Loucy (cell line): ENCODE measurements around the gene MVB12A.

Source experiments
- H2AFZ ChIP-seq: fragments of 200-600 bp; sonication (generic); 2 replicates; pipeline ENCODE4 v1.6.0; 2016; ENCODE audit warnings: antibody characterized with exemption, mild to moderate bottlenecking, low read length, moderate library complexity
- H3F3A ChIP-seq: fragments of 200-600 bp; 2 replicates; pipeline ENCODE4 v1.6.0; 2016; ENCODE audit warnings: antibody characterized with exemption, low read depth, mild to moderate bottlenecking
- H3K27me3 ChIP-seq: fragments of 200-600 bp; sonication (generic); 2 replicates; pipeline ENCODE4 v1.6.1; 2014; ENCODE audit warnings: low read length, mild to moderate bottlenecking; ENCODE audit not compliant: insufficient read depth, poor library complexity, severe bottlenecking
- H3K36me3 ChIP-seq: fragments of 200-600 bp; sonication (generic); 2 replicates; pipeline ENCODE4 v1.6.1; 2016; ENCODE audit warnings: low read length; ENCODE audit not compliant: insufficient read depth
- H3K4me1 ChIP-seq: fragments of 200-600 bp; sonication (generic); 2 replicates; pipeline ENCODE4 v1.5.1; 2014; ENCODE audit warnings: low read length, mild to moderate bottlenecking; ENCODE audit not compliant: insufficient read depth, poor library complexity, severe bottlenecking
- H3K4me2 ChIP-seq: fragments of 200-600 bp; sonication (generic); 2 replicates; pipeline ENCODE4 v1.6.0; 2014; ENCODE audit warnings: antibody characterized with exemption, low read length, low read depth, mild to moderate bottlenecking; ENCODE audit not compliant: poor library complexity, severe bottlenecking
- H3K4me3 ChIP-seq: fragments of 200-600 bp; sonication (generic); 2 replicates; pipeline ENCODE4 v1.5.1; 2014; ENCODE audit warnings: low read length, mild to moderate bottlenecking, mixed read lengths; ENCODE audit not compliant: poor library complexity, severe bottlenecking
- H3K79me2 ChIP-seq: fragments of 200-600 bp; sonication (generic); 2 replicates; pipeline ENCODE4 v1.6.1; 2014; ENCODE audit warnings: low read length; ENCODE audit not compliant: insufficient read depth
- H3K9ac ChIP-seq: fragments of 200-600 bp; sonication (generic); 2 replicates; pipeline ENCODE4 v1.6.0; 2014; ENCODE audit warnings: mild to moderate bottlenecking, low read depth, low read length, moderate library complexity; ENCODE audit not compliant: poor library complexity, severe bottlenecking
- H3K9me2 ChIP-seq: fragments of 200-600 bp; sonication (generic); replicated peaks from 2 replicates; pipeline ENCODE4 v1.6.1; 2016; ENCODE audit warnings: low read depth, low read length, mixed read lengths
- H3K9me3 ChIP-seq: fragments of 200-600 bp; sonication (generic); 2 replicates; pipeline ENCODE4 v1.6.1; 2014; ENCODE audit warnings: mild to moderate bottlenecking, antibody characterized with exemption, low read length, low read depth; ENCODE audit not compliant: insufficient read depth
- H4K20me1 ChIP-seq: fragments of 200-600 bp; sonication (generic); 2 replicates; pipeline ENCODE4 v1.6.0; 2014; ENCODE audit warnings: antibody characterized with exemption, low read length, mild to moderate bottlenecking; ENCODE audit not compliant: insufficient read depth, poor library complexity, severe bottlenecking
- EZH2phosphoT487 ChIP-seq: fragments of 200-600 bp; IDR thresholded peaks from 2 replicates; pipeline ENCODE4 v1.6.1; 2018; ENCODE audit warnings: antibody characterized with exemption, mild to moderate bottlenecking, moderate library complexity, borderline replicate concordance
- TF ChIP-seq, protein P1 (sequence below): fragments of 200-600 bp; sonication (generic); conservative IDR thresholded peaks from 2 replicates; pipeline ENCODE4 v1.5.1; 2014; ENCODE audit warnings: mild to moderate bottlenecking, antibody characterized with exemption, low read length

The MVB12A gene

DNA sequence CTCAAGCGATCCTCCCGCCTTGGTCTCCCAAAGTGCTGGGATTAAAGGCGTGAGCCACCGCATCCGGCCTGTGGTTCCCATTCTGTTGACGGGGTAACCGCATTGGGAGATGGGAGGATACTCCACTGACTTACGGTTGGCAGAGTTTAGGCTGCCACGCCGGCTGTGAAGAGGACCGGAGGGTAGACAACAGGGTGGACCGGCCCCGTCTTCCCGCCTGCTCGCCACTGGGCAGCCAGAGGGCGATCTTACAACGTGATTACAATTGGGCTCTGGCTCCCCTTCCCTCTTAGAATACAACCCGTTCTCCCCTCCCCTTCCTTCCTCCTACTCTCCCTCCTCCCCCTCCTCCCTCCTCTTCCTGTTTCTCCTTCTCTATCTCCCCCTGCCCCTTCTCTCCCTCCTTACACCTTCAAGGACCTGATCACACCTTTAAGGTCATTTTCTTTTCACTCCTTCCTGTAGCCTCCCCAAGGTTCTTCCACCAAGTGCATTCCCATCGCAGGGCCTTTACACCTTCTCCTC is 24.9 kb upstream of the MVB12A start:
- peak overlapping the region; percentile 47; the same call in 1 of the 2 replicates for H2AFZ ChIP-seq
- no peak for TF ChIP-seq EZH2phosphoT487
- TF ChIP-seq, protein P1, sequence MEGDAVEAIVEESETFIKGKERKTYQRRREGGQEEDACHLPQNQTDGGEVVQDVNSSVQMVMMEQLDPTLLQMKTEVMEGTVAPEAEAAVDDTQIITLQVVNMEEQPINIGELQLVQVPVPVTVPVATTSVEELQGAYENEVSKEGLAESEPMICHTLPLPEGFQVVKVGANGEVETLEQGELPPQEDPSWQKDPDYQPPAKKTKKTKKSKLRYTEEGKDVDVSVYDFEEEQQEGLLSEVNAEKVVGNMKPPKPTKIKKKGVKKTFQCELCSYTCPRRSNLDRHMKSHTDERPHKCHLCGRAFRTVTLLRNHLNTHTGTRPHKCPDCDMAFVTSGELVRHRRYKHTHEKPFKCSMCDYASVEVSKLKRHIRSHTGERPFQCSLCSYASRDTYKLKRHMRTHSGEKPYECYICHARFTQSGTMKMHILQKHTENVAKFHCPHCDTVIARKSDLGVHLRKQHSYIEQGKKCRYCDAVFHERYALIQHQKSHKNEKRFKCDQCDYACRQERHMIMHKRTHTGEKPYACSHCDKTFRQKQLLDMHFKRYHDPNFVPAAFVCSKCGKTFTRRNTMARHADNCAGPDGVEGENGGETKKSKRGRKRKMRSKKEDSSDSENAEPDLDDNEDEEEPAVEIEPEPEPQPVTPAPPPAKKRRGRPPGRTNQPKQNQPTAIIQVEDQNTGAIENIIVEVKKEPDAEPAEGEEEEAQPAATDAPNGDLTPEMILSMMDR, result peak; percentile 83
- H3K79me2 ChIP-seq, result no peaks in the 10 kb centered on the region
- H4K20me1 ChIP-seq, result no peaks in the 10 kb centered on the region
- peak overlapping the region; percentile 44 for H3K9ac ChIP-seq
- no peaks in the 10 kb centered on the region for H3K36me3 ChIP-seq
- H3K4me3 ChIP-seq, result peak overlapping the region; percentile 52
- H3K27me3 ChIP-seq, result no peaks in the 10 kb centered on the region
- H3F3A ChIP-seq, result no peaks in the 10 kb centered on the region
- H3K9me2 ChIP-seq, result no peaks in the 10 kb centered on the region
- H3K4me2 ChIP-seq, result peak overlapping the region; percentile 62
- peaks cover 11% of the 10 kb centered on the region for H3K4me1 ChIP-seq
- no peaks in the 10 kb centered on the region for H3K9me3 ChIP-seq

DNA sequence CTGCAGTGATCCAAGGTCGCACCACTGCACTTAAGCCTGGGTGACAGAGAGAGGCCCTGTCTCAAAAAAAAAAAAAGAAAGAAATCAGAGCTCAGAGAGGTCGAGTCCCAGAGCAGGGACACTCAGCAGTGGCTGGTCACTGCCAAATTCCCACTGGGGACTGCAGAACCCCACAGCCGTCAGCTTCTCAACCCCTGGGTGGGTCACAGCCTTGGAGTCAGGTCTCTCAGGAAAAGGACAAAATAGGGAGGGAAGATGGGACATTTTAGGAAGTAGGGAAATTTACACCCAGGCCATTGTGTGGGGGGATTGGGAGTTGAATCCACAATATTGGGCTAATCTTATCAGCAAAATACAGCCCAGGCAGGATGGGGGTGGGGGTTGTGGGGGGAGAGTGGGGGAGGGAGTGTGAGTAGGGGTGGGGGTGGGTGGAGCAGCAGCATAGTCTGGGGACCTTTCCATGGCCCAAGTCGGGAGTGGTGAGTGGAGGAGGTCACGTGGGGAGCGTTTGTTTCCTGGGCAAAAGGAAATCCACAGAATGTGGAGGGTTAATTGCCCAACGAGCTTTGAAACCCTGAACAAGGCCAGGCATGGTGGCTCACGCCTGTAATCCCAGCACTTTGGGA is 20.8 kb upstream of the MVB12A start:
- Histone ChIP-seq H3K4me3 (no peak overlapping the region), H3K4me2 (no peak overlapping the region), H3K36me3 (peaks cover 6% of the 10 kb centered on the region; the same call in 1 of the 2 replicates), H3K4me1 (peaks cover 12% of the 10 kb centered on the region), H3K9ac (no peak overlapping the region), H4K20me1 (peaks cover 12% of the 10 kb centered on the region), H2AFZ (no peak overlapping the region), H3K9me2 (no peaks in the 10 kb centered on the region), H3K9me3 (no peaks in the 10 kb centered on the region), H3F3A (no peaks in the 10 kb centered on the region), H3K27me3 (no peaks in the 10 kb centered on the region), H3K79me2 (peaks cover 20% of the 10 kb centered on the region)
- TF ChIP-seq EZH2phosphoT487, result no peak
- TF ChIP-seq, protein P1, result no peak

DNA sequence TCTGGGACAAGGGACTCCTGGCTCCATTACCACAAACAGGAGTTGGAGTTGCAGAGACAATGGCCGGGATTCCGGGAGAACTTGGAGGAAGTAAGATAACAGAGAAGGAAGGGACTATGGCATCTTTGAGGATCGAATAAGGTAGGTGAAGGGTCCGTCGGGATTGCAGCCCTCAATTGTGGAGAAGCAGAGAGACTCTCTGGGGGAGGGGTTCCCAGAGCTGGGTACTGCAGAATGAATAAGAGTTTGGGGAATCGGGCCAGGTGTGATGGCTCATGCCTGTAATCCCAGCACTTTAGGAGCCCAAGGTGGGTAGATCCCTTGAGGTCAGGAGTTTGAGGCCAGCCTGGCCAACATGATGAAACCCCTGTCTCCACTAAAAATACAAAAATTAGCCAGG is 18.2 kb upstream of the MVB12A start:
- Histone ChIP-seq H3K4me2 (no peak overlapping the region), H3K27me3 (no peaks in the 10 kb centered on the region), H3K9me2 (no peaks in the 10 kb centered on the region), H3K4me1 (peaks cover 19% of the 10 kb centered on the region), H3K79me2 (peaks cover 45% of the 10 kb centered on the region), H3K36me3 (peaks cover 6% of the 10 kb centered on the region; the same call in 1 of the 2 replicates), H4K20me1 (peaks cover 22% of the 10 kb centered on the region), H3K4me3 (no peak overlapping the region), H2AFZ (no peak overlapping the region), H3K9ac (no peak overlapping the region), H3F3A (no peaks in the 10 kb centered on the region), H3K9me3 (no peaks in the 10 kb centered on the region)
- TF ChIP-seq, protein P1, result no peak
- TF ChIP-seq EZH2phosphoT487, result no peak
